Tongue (tissue), 2 donors: Measurements from ENCODE around the gene MLC1. TPM values are rescaled to one million over a fixed set of nuclear protein-coding genes. Genes with fewer than 3 reads are reported as not detected.
"Not testable (repeated sequence)": the region's sequence is repeated elsewhere in the genome, so short reads cannot be mapped to it uniquely, and the experiment has no call there.

ENCODE experiments used
- DNase-seq: peaks from one replicate; pipeline ENCODE4 v3.0.0-alpha.2; 2015
- total RNA-seq: library from RNA; depleted of rRNA; stranded (reverse); fragments of >200 nt; gene quantifications from one replicate; pipeline ENCODE4 v1.2.3, GENCODE V29; 2014

MLC1 gene
- total RNA-seq, 1 donor from 2014 or later: 0.21 TPM

GRCh38 chr22:50102946-50103345 is 17.7 kb upstream of the MLC1 start:
- DNase-seq: no peak

GRCh38 chr22:50101870-50102565 is 16.8 kb upstream of the MLC1 start:
- no peak for DNase-seq

GRCh38 chr22:50098052-50098451 is 12.8 kb upstream of the MLC1 start:
- DNase-seq: no peak

- DNase-seq: no peak
These were observed 7.1 kb upstream of the MLC1 start for GRCh38 chr22:50092342-50092741.

GRCh38 chr22:50091092-50091768 is 6.0 kb upstream of the MLC1 start:
- DNase-seq: no peak

- no peak for DNase-seq
These were observed 5.1 kb upstream of the MLC1 start for GRCh38 chr22:50090412-50090714.

- DNase-seq: no peak
These were observed 4.6 kb upstream of the MLC1 start, which contains the start of gene MOV10L1 for GRCh38 chr22:50089682-50090411. Gene MOV10L1, plus strand, starts transcription at chr22:50090006. Its CDS starts 83 bp downstream, at chr22:50090089.

- no peak for DNase-seq
These were observed 4.0 kb upstream of the MLC1 start for GRCh38 chr22:50089231-50089630.

GRCh38 chr22:50088096-50088495 is 2.9 kb upstream of the MLC1 start:
- DNase-seq: no peak

- DNase-seq: no peak
These were observed 2.4 kb upstream of the MLC1 start for GRCh38 chr22:50087646-50088045.

- not testable (repeated sequence) for DNase-seq
These were observed 1.7 kb upstream of the MLC1 start for GRCh38 chr22:50086975-50087374.

- no peak for DNase-seq
These were observed 1.3 kb upstream of the MLC1 start for GRCh38 chr22:50086526-50086925.

GRCh38 chr22:50084614-50085021 is 608 bp downstream of the MLC1 start:
- no peak for DNase-seq

GRCh38 chr22:50084080-50084477 is 1.1 kb downstream of the MLC1 start:
- no peak for DNase-seq

GRCh38 chr22:50083462-50084079 is 1.7 kb downstream of the MLC1 start:
- DNase-seq: peak; percentile 39

- peak; percentile 37 for DNase-seq
These were observed 2.2 kb downstream of the MLC1 start for GRCh38 chr22:50082961-50083461.

GRCh38 chr22:50082197-50082715 is 3.0 kb downstream of the MLC1 start:
- no peak for DNase-seq

GRCh38 chr22:50081426-50082196 is 3.6 kb downstream of the MLC1 start:
- DNase-seq: no peak

GRCh38 chr22:50080077-50080465 is 5.2 kb downstream of the MLC1 start:
- no peak for DNase-seq

- no peak for DNase-seq
These were observed 6.5 kb downstream of the MLC1 start for GRCh38 chr22:50078761-50079160.

- no peak for DNase-seq
These were observed 7.0 kb downstream of the MLC1 start for GRCh38 chr22:50078246-50078645.
